HG03520 (cell line): ENCODE data around the gene NT5DC1.

Source experiments
- ATAC-seq: cut with Tn5 transposase; IDR thresholded peaks from one replicate; pipeline ENCODE4 v1.9.1; 2021; ENCODE audit warnings: mild to moderate bottlenecking, moderate library complexity; ENCODE audit not compliant: unreplicated experiment

NT5DC1 gene

GRCh38 chr6:116133453-116133852 is 32.8 kb downstream of the NT5DC1 start:
- no peak for ATAC-seq

- ATAC-seq, result no peak
These were observed 35.7 kb downstream of the NT5DC1 start for GRCh38 chr6:116136373-116136772.

- no peak for ATAC-seq
These were observed 36.3 kb downstream of the NT5DC1 start for GRCh38 chr6:116136933-116137340.

GRCh38 chr6:116139917-116140316 is 39.3 kb downstream of the NT5DC1 start:
- ATAC-seq, result no peak

GRCh38 chr6:116144605-116145004 is 44.0 kb downstream of the NT5DC1 start:
- ATAC-seq, result no peak

- no peak for ATAC-seq
These were observed 45.4 kb downstream of the NT5DC1 start for GRCh38 chr6:116145803-116146675.

GRCh38 chr6:116152620-116153019 is 52.0 kb downstream of the NT5DC1 start:
- no peak for ATAC-seq

GRCh38 chr6:116154887-116155286 is 54.2 kb downstream of the NT5DC1 start:
- ATAC-seq, result no peak

GRCh38 chr6:116156405-116157326 is 56.0 kb downstream of the NT5DC1 start:
- ATAC-seq, result no peak

- ATAC-seq, result no peak
These were observed 56.7 kb downstream of the NT5DC1 start for GRCh38 chr6:116157391-116157790.

GRCh38 chr6:116158641-116159040 is 58.0 kb downstream of the NT5DC1 start:
- ATAC-seq, result no peak

GRCh38 chr6:116159782-116160524 is 59.3 kb downstream of the NT5DC1 start:
- no peak for ATAC-seq

- ATAC-seq, result no peak
These were observed 64.9 kb downstream of the NT5DC1 start for GRCh38 chr6:116165596-116165995.

- no peak for ATAC-seq
These were observed 65.7 kb downstream of the NT5DC1 start for GRCh38 chr6:116166369-116166768.

GRCh38 chr6:116168148-116168547 is 67.5 kb downstream of the NT5DC1 start:
- ATAC-seq, result no peak

- ATAC-seq, result no peak
These were observed 69.2 kb downstream of the NT5DC1 start for GRCh38 chr6:116169880-116170279.

GRCh38 chr6:116170358-116171057 is 69.9 kb downstream of the NT5DC1 start:
- ATAC-seq, result no peak

- no peak for ATAC-seq
These were observed 73.3 kb downstream of the NT5DC1 start for GRCh38 chr6:116173928-116174327.

- ATAC-seq, result no peak
These were observed 74.7 kb downstream of the NT5DC1 start for GRCh38 chr6:116175344-116175743.

GRCh38 chr6:116176596-116176995 is 75.9 kb downstream of the NT5DC1 start:
- no peak for ATAC-seq
